ENCODE results near the gene TMEM203. TPM values are rescaled to one million over a fixed set of nuclear protein-coding genes. Genes with fewer than 3 reads are reported as not detected.
A peak's percentile ranks its signal among the peaks of the same experiment; 100 is the strongest.

The TMEM203 gene
- total RNA-seq, 2 experiments from 2014 or later, result 34.6 to 36.6 TPM

DNA sequence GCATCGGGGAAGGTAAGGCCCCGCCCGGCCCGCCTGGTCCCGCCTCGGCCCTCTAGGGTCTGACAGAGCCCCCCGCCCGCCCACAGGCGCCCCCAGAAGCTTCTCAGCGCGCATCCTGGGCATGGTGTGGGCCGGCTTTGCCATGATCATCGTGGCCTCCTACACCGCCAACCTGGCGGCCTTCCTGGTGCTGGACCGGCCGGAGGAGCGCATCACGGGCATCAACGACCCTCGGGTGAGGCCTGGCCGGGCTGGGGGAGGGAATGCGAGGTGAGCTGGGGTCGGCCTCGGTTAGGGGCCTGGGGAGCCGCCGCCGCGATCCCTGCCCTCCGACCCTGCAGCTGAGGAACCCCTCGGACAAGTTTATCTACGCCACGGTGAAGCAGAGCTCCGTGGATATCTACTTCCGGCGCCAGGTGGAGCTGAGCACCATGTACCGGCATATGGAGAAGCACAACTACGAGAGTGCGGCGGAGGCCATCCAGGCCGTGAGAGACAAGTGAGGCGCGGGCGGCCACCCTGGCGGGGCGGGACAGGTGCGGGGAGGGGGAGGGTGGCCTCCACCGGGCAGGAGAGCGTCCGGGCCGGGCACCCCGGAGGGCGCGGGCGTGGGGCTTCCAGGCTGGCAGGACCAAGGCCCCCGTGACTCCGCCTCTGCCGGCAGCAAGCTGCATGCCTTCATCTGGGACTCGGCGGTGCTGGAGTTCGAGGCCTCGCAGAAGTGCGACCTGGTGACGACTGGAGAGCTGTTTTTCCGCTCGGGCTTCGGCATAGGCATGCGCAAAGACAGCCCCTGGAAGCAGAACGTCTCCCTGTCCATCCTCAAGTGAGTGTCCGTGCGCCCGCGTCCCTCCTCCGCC, 42.7 kb downstream of the TMEM203 start:
- DNase-seq (no peak), ATAC-seq (no peak)
- ChIA-PET CTCF (interaction anchor here (0.7 kb wide), 1 partner anchor 14 kb away, joined by 3 read pairs; no protein-coding TSS in a partner anchor), POLR2A (interaction anchor here (1.6 kb wide), 1 partner anchor 78 kb away, joined by 3 read pairs; the partner anchor contains the start of gene TUBB4B)
- Mint-ChIP-seq H3K4me3 (no peak overlapping the region), H3K4me1 (ENCODE audit: low read depth) (peaks cover 16% of the 10 kb centered on the region), H3K9me3 (ENCODE audit: insufficient read depth) (no peaks in the 10 kb centered on the region), H3K27ac (no peak overlapping the region), H3K36me3 (ENCODE audit: low read depth) (no peaks in the 10 kb centered on the region), H3K27me3 (ENCODE audit: low read depth) (peaks cover 31% of the 10 kb centered on the region)

DNA sequence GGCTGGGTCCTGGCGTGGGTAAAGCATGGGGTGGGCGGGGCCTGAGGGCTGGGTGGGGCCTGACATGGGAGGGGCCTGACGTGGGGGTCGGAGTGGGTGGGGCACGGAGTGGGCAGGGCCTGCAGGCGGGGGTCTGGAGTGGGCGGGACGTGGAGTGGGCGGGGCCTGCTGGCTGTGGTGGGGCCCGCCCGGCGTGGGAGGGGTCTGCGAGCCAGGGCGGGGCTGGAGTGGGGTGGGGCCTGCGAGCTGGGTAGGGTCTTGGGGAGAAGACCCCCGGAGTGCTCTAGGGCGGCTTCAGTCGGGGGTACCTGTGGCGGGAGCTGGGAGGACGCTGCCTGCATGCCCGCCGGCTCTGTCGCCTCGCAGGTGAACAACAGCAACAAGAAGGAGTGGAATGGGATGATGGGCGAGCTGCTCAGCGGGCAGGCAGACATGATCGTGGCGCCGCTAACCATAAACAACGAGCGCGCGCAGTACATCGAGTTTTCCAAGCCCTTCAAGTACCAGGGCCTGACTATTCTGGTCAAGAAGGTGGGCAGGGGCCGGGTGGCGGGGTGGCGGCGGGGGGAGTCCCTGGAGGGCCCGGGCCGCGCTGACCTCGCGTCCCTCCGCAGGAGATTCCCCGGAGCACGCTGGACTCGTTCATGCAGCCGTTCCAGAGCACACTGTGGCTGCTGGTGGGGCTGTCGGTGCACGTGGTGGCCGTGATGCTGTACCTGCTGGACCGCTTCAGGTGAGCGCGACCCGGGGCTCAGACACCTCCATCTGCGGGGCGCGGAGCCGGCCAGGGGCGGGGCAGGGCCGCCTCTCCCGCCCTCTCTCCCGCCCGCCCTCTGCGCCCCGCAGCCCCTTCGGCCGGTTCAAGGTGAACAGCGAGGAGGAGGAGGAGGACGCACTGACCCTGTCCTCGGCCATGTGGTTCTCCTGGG, 43.6 kb downstream of the TMEM203 start:
- Mint-ChIP-seq H3K4me1 (ENCODE audit: low read depth) (peaks cover 22% of the 10 kb centered on the region), H3K4me3 (no peak overlapping the region), H3K36me3 (ENCODE audit: low read depth) (no peaks in the 10 kb centered on the region), H3K27ac (no peak overlapping the region), H3K9me3 (ENCODE audit: insufficient read depth) (no peaks in the 10 kb centered on the region), H3K27me3 (ENCODE audit: low read depth) (peaks cover 30% of the 10 kb centered on the region)
- ATAC-seq (no peak), DNase-seq (no peak)
- ChIA-PET CTCF (no interaction called here), POLR2A (no interaction called here)

DNA sequence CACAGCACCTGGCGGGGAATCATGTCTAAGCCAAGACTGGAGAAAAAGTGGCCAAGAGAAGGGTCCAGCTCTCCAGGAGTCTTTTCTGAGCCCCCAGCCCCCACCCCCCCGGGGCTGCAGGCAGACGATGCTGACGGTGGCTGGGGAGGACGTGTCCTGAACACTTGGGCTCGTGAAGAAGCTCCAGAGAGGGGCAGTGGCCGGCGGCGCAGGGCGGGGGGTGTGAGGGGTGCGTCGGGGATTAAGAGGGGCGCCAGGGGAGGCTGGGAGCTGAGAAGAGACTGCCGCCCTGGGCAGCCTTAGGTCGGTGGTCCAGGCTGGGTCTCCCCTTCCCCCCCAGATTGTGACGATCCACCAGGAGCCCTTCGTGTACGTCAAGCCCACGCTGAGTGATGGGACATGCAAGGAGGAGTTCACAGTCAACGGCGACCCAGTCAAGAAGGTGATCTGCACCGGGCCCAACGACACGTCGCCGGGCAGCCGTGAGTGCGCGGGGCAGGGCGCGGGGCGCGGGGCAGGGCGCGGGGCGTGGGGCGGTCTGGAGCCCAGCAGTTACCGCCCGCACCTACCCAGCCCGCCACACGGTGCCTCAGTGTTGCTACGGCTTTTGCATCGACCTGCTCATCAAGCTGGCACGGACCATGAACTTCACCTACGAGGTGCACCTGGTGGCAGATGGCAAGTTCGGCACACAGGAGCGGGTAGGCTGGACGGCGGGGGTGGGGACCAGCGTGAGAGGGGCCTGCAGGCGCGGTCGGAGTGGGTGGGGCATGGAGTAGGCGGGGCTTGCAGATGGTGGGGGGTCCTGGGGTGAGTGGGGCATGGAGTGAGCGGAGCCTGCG, 44.5 kb downstream of the TMEM203 start:
- ChIA-PET CTCF (no interaction called here), POLR2A (no interaction called here)
- H3K4me3 Mint-ChIP-seq, result no peak overlapping the region

DNA sequence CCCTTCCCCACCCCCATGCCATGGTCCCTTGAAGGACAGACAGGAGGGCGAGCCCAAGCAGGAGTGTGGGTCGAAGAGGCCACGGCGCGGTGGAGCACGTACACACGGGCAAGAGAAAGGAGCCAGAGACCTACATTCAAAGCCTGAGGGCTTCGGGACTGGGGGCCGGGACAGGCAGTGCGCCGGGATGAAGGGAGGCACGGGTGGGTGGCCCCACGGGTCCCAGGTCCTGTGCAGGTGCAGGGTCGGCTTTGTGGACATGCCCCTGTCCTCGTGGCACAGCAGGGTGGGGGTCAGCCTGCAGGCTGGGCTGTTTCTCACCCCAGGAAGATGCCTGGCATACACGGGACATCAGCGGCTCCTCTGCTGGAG, 45.4 kb downstream of the TMEM203 start:
- Mint-ChIP-seq H3K4me1 (ENCODE audit: low read depth) (peaks cover 26% of the 10 kb centered on the region), H3K27me3 (ENCODE audit: low read depth) (peaks cover 35% of the 10 kb centered on the region), H3K4me3 (no peak overlapping the region), H3K36me3 (ENCODE audit: low read depth) (no peaks in the 10 kb centered on the region), H3K9me3 (ENCODE audit: insufficient read depth) (no peaks in the 10 kb centered on the region), H3K27ac (no peak overlapping the region)
- POLR2A ChIA-PET, result no interaction called here
- DNase-seq, result no peak
- CTCF ChIA-PET, result no interaction called here
- ATAC-seq, result no peak

More for the DNA sequence above, 44.5 kb downstream of the TMEM203 start:
- no peak for DNase-seq
- Mint-ChIP-seq H3K27ac (no peak overlapping the region), H3K9me3 (ENCODE audit: insufficient read depth) (no peaks in the 10 kb centered on the region), H3K27me3 (ENCODE audit: low read depth) (peaks cover 30% of the 10 kb centered on the region), H3K36me3 (ENCODE audit: low read depth) (no peaks in the 10 kb centered on the region), H3K4me1 (ENCODE audit: low read depth) (peaks cover 26% of the 10 kb centered on the region)
- no peak for ATAC-seq

DNA sequence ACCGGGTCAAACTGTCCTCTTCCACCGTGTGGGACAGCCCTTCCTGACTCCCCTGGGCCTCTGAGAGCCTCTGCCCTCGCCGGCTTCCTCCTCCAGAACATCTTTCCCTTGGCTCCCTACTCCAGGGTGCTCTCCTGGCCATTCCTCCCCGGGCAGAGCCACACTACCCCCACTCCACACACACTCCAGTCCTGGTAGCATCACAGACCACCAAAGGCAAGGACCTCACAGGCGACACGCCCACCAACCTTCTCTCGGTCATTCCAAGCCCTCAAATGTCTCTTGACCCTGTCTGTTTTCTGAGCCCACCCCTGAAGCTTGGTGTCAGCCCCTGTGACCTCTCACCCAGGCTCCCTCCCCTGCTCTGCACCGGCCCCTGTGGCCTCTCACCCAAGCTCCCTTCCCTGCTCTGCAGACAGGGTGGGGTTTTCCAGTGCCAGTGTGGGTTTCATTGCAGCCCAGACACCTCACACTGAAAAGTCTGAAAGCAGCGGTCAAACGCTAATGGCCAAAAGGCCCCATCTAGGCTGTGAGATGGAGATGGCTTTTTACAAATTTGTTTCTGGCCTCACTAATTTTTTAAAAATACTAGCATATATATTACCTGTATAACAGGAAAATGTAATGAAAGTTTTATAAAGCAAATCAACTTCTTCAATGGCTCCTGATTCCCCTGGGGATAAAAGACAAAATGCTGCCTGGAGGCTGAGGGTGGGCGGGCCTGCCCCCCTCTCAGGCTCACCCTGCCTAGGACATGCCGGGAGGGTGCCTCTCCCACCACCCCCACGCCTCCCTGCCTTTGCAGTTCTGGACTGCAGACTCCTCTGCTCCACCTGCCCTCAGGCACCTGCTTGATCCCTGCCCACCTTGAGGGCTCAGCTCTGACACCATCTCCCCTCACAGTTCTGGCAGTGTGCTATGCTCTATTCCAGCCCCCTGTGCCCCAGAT, 46.1 kb downstream of the TMEM203 start:
- ChIA-PET POLR2A (interaction anchor here (1.2 kb wide), 1 partner anchor 30 kb away, joined by 3 read pairs; no protein-coding TSS in a partner anchor), CTCF (no interaction called here)

DNA sequence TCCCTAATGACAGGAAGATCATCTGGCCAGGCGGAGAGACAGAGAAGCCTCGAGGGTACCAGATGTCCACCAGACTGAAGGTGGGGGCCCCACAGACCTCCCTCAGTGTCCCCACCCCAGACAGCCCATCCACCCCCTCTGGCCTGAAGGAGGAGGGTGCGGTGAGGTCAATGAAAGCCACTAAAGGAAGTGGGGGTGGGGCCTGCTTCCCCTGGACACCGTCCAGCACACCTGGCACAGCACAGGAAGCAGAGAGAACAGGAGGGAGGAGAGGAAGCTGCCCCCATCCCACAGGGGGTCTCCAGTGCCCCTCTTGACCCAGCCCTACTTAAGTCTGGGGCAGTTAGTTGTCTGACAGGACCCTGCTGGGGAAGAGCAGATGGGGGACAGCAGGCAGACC, 46.8 kb downstream of the TMEM203 start:
- ChIA-PET POLR2A (interaction anchor here (1.2 kb wide), 1 partner anchor 29 kb away, joined by 3 read pairs; no protein-coding TSS in a partner anchor), CTCF (no interaction called here)
- Mint-ChIP-seq H3K4me3 (no peak overlapping the region), H3K36me3 (ENCODE audit: low read depth) (no peaks in the 10 kb centered on the region), H3K4me1 (ENCODE audit: low read depth) (peaks cover 26% of the 10 kb centered on the region), H3K27me3 (ENCODE audit: low read depth) (peaks cover 39% of the 10 kb centered on the region), H3K27ac (no peak overlapping the region), H3K9me3 (ENCODE audit: insufficient read depth) (no peaks in the 10 kb centered on the region)
- no peak for ATAC-seq
- no peak for DNase-seq

More for the DNA sequence above, 46.1 kb downstream of the TMEM203 start:
- peaks cover 39% of the 10 kb centered on the region for H3K27me3 Mint-ChIP-seq (ENCODE audit: low read depth)
- no peak overlapping the region for H3K4me3 Mint-ChIP-seq
- DNase-seq (no peak), ATAC-seq (no peak)
- peaks cover 26% of the 10 kb centered on the region for H3K4me1 Mint-ChIP-seq (ENCODE audit: low read depth)
- H3K9me3 Mint-ChIP-seq (ENCODE audit: insufficient read depth), result no peaks in the 10 kb centered on the region
- peak overlapping the region; percentile 24 for H3K27ac Mint-ChIP-seq
- H3K36me3 Mint-ChIP-seq (ENCODE audit: low read depth), result no peaks in the 10 kb centered on the region

DNA sequence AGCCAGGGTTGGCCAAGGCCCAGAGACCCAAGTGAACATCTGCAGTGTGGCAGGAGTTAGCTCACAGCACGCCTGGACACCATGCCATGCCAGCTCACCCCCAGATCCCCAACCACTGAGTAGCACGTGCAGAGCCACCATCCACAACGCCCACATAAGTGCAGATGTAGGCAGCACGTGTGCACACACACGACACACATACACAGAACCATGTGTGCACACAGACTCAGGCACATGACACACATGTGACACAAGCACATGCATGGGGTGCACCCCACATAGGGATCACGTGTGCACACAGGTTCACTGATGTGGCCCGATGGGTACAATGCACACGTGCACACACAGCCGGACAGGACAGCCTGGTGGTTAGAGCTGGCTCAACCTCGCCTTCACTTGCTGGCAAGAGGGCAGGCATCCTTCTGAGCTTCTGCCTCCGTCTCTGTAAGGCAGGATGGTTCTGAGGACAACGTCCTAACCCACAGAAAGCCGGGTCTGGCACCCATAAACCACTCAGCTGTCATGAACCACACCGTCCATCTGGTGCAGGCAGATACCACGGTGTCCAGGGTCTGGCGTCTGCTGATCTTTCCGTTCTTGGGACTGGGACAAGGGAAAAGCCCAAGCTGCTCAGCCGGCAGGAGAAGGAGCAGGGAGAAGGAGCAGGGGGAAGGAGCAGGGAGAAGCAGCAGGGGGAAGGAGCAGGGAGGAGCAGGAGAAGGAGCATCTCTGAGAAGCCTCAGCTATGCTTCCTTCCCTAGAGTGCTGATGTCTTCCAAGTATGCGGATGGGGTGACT, 47.6 kb downstream of the TMEM203 start:
- no peak for ATAC-seq
- Mint-ChIP-seq H3K4me1 (ENCODE audit: low read depth) (peaks cover 26% of the 10 kb centered on the region), H3K27me3 (ENCODE audit: low read depth) (peaks cover 36% of the 10 kb centered on the region), H3K36me3 (ENCODE audit: low read depth) (no peaks in the 10 kb centered on the region), H3K9me3 (ENCODE audit: insufficient read depth) (no peaks in the 10 kb centered on the region), H3K4me3 (no peak overlapping the region), H3K27ac (no peak overlapping the region)
- CTCF ChIA-PET, result interaction anchor here (1.0 kb wide), 1 partner anchor 90 kb away, joined by 3 read pairs; no protein-coding TSS in a partner anchor
- POLR2A ChIA-PET, result interaction anchor here (0.6 to 1.3 kb wide), 2 partner anchors 31 to 50 kb away, joined by 3 read pairs; no protein-coding TSS in a partner anchor
- no peak for DNase-seq

DNA sequence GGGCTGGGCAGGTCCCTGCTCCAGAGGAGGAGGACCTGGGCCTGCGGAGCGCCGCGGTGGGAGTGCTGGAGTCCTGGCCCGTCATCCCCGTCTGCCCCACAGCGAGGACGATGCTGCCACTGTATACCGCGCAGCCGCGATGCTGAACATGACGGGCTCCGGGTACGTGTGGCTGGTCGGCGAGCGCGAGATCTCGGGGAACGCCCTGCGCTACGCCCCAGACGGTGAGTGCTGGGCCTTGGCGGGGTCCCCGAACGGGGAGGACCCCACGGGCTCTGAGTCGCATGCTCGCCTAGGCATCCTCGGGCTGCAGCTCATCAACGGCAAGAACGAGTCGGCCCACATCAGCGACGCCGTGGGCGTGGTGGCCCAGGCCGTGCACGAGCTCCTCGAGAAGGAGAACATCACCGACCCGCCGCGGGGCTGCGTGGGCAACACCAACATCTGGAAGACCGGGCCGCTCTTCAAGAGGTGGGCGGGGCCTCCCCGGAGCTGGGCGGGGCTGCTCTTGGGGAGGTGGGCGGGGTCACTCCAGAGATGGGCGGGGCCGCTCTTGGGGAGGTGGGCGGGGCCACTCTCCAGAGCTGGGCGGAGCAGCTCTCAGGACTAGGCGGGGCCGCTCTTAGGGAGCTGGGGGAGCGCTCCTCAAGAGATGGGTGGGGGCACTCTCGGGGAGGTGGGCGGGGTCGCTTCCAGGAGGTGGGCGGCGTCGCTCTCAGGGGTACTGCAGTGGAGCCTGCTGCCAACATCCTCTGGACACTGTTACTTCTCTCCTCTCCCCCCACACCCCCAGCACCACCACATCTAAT, 48.7 kb downstream of the TMEM203 start:
- Mint-ChIP-seq H3K27me3 (ENCODE audit: low read depth) (peaks cover 35% of the 10 kb centered on the region), H3K4me1 (ENCODE audit: low read depth) (peaks cover 25% of the 10 kb centered on the region), H3K4me3 (peak overlapping the region; percentile 32), H3K27ac (no peak overlapping the region), H3K36me3 (ENCODE audit: low read depth) (no peaks in the 10 kb centered on the region), H3K9me3 (ENCODE audit: insufficient read depth) (no peaks in the 10 kb centered on the region)
- ChIA-PET CTCF (interaction anchor here (0.7 to 1.2 kb wide), 3 partner anchors 43 to 209 kb away, joined by 3 read pairs; no protein-coding TSS in a partner anchor), POLR2A (interaction anchor here (0.6 to 1.3 kb wide), 4 partner anchors 12 to 32 kb away, joined by 3 to 5 read pairs (median 3); no protein-coding TSS in a partner anchor)
- peak; percentile 64 for DNase-seq
- peak; percentile 58 for ATAC-seq

Data from activated CD8-positive, alpha-beta T cell treated with anti-CD3 and anti-CD28 coated beads, Interleukin-2, amount 10 ng/mL, durations not matched to agents 7 days and 5 days (primary cell).